Measurements from ENCODE around the gene NAGS. TPM values are rescaled to one million over a fixed set of nuclear protein-coding genes. Genes with fewer than 3 reads are reported as not detected.

Gene NAGS
- total RNA-seq, 1 experiment from 2014 or later: 3.7 TPM

- H3K27ac Mint-ChIP-seq: no peak overlapping the region; a peak in 1 of 7 replicates
Measured at GRCh38 chr17:44001461-44001920, 2.9 kb upstream of the NAGS start.

More at GRCh38 chr17:44001461-44001920, 2.9 kb upstream of the NAGS start:
- no peak overlapping the region for H2BK120ac ChIP-seq (ENCODE audit: low read depth, low read length, poor library complexity, severe bottlenecking)
- H2AFZ ChIP-seq (ENCODE audit: low read length): no peak overlapping the region
- H3K23ac ChIP-seq (ENCODE audit: insufficient read length, low read depth, low read length): no peak overlapping the region
- no peak overlapping the region for H2BK12ac ChIP-seq (ENCODE audit: insufficient read length, low read depth, low read length)
- H3K27ac ChIP-seq (ENCODE audit: insufficient read length, low read depth, low read length): no peak overlapping the region
- H4K91ac ChIP-seq (ENCODE audit: insufficient read length, low read depth, low read length): no peak overlapping the region
- Mint-ChIP-seq H3K4me1 (peaks cover 9 to 15% of the 10 kb centered on the region in 2 experiments), H3K27me3 (ENCODE audit: low read depth) (peaks cover 35% of the 10 kb centered on the region), H3K4me3 (no peak overlapping the region), H3K36me3 (ENCODE audit: insufficient read depth in 1 of 3, low read depth in 3 of 3) (no peaks in the 10 kb centered on the region), H3K9me3 (no peaks in the 10 kb centered on the region)
- H4K5ac ChIP-seq (ENCODE audit: insufficient read length, low read depth, low read length): no peak overlapping the region
- H2BK5ac ChIP-seq (ENCODE audit: insufficient read length, low read length): no peak overlapping the region
- no peak overlapping the region for H2AK5ac ChIP-seq (ENCODE audit: insufficient read length, low read length)
- H3K23me2 ChIP-seq (ENCODE audit: insufficient read length, low read depth, low read length, poor library complexity, severe bottlenecking): peaks cover 22% of the 10 kb centered on the region
- H4K8ac ChIP-seq (replicated peaks; ENCODE audit: insufficient read length, low read depth, low read length): no peak overlapping the region
- no peak overlapping the region for H3T11ph ChIP-seq (ENCODE audit: low read length)
- H3K4me2 ChIP-seq (ENCODE audit: insufficient read depth, insufficient read length, low read length): no peak overlapping the region
- H4K20me1 ChIP-seq (ENCODE audit: control insufficient read depth, insufficient read depth, insufficient read length): no peaks in the 10 kb centered on the region
- H3K14ac ChIP-seq (ENCODE audit: insufficient read depth, low read length): no peak overlapping the region
- H3K9ac ChIP-seq (ENCODE audit: extremely low read depth, insufficient read length, low read length): no peak overlapping the region
- H3K27me3 ChIP-seq (ENCODE audit: insufficient read depth, low read length): no peaks in the 10 kb centered on the region; the same call in 1 of the 2 replicates
- H3K4me1 ChIP-seq (ENCODE audit: insufficient read depth, low read length): no peaks in the 10 kb centered on the region
- no peaks in the 10 kb centered on the region for H3K79me2 ChIP-seq (ENCODE audit: insufficient read depth, low read length)
- H3K56ac ChIP-seq (ENCODE audit: insufficient read length, low read depth, low read length): no peak overlapping the region
- H2BK20ac ChIP-seq (ENCODE audit: low read depth, low read length, poor library complexity, severe bottlenecking): no peak overlapping the region
- no peak overlapping the region for H3K18ac ChIP-seq (ENCODE audit: insufficient read length, low read depth, low read length)
- no peak for DNase-seq
- H3K9me3 ChIP-seq (ENCODE audit: control insufficient read depth, low read depth, low read length): no peaks in the 10 kb centered on the region
- H2BK15ac ChIP-seq (ENCODE audit: low read depth, low read length): no peak overlapping the region
- no peak overlapping the region for H3K4ac ChIP-seq (ENCODE audit: low read depth, low read length)
- TF ChIP-seq CTCF (conservative IDR thresholded peaks at IDR 0.05): no peak
- no CpG with 5 or more reads among the region's 2 CpGs for WGBS (ENCODE audit: extremely low coverage, insufficient read length, low lambda C conversion rate)
- H3K79me1 ChIP-seq (ENCODE audit: insufficient read depth, low read depth, low read length, poor library complexity, severe bottlenecking): no peaks in the 10 kb centered on the region
